Lower lobe of right lung (tissue), 2 donors: ENCODE results near the gene TNFAIP2. TPM values are rescaled to one million over a fixed set of nuclear protein-coding genes. Genes with fewer than 3 reads are reported as not detected.

Experiments used
- ATAC-seq, 2 donors: fragments of 200-7000 bp; cut with Tn5 transposase; one replicate each; pipeline ENCODE4 v1.9.1; 2020 to 2022; ENCODE audit warnings: mild to moderate bottlenecking in 2 of 2, moderate library complexity in 2 of 2
- DNase-seq: peaks from one replicate; pipeline ENCODE4 v3.0.0-alpha.2; 2020
- H3K27ac ChIP-seq: fragments of 200-600 bp; one replicate; pipeline ENCODE4 v1.8.0; 2022
- H3K27me3 ChIP-seq: fragments of 200-600 bp; one replicate; pipeline ENCODE4 v1.8.0; 2022; ENCODE audit warnings: low read depth
- H3K36me3 ChIP-seq: fragments of 200-600 bp; one replicate; pipeline ENCODE4 v1.8.0; 2022; ENCODE audit warnings: mild to moderate bottlenecking
- H3K4me1 ChIP-seq: fragments of 200-600 bp; one replicate; pipeline ENCODE4 v1.8.0; 2022
- H3K4me3 ChIP-seq: fragments of 200-600 bp; one replicate; pipeline ENCODE4 v1.8.0; 2022; ENCODE audit warnings: mild to moderate bottlenecking
- H3K9me3 ChIP-seq: fragments of 200-600 bp; one replicate; pipeline ENCODE4 v1.8.0; 2022
- intact Hi-C: fragments of 100-400 bp; cut with DNase I; formaldehyde crosslinking; loops from one replicate; pipeline ENCODE4 v1.11.0; 2022
- long read RNA-seq: library from polyadenylated mRNA; unstranded; transcript quantifications from one replicate; pipeline ENCODE4 v2.0.0, GENCODE V29; 2021
- total RNA-seq: library from RNA; stranded (reverse); fragmentation: NEBNext Ultra II Directional; extraction: Animal tissue kit (Norgen Biotek cat#: 25700); gene quantifications from one replicate; pipeline ENCODE4 v1.2.1, GENCODE V29; 2021
- TF ChIP-seq, protein P1 (sequence below): fragments of 200-600 bp; IDR thresholded peaks from one replicate; pipeline ENCODE4 v1.8.0; 2022; ENCODE audit warnings: antibody characterized with exemption, mild to moderate bottlenecking
- donor health status: DM: no; HTN: yes; CAD: no; lungs with severe emphysema.

The TNFAIP2 gene, protein sequence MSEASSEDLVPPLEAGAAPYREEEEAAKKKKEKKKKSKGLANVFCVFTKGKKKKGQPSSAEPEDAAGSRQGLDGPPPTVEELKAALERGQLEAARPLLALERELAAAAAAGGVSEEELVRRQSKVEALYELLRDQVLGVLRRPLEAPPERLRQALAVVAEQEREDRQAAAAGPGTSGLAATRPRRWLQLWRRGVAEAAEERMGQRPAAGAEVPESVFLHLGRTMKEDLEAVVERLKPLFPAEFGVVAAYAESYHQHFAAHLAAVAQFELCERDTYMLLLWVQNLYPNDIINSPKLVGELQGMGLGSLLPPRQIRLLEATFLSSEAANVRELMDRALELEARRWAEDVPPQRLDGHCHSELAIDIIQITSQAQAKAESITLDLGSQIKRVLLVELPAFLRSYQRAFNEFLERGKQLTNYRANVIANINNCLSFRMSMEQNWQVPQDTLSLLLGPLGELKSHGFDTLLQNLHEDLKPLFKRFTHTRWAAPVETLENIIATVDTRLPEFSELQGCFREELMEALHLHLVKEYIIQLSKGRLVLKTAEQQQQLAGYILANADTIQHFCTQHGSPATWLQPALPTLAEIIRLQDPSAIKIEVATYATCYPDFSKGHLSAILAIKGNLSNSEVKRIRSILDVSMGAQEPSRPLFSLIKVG
- 254 TPM for total RNA-seq
- long read RNA-seq, full-length matches to known transcripts = 12 of 174 reads
- long read RNA-seq, partial matches to known transcripts = 55 of 174 reads
- long read RNA-seq, other reads (novel, unspliced or antisense) = 107 of 174 reads

DNA sequence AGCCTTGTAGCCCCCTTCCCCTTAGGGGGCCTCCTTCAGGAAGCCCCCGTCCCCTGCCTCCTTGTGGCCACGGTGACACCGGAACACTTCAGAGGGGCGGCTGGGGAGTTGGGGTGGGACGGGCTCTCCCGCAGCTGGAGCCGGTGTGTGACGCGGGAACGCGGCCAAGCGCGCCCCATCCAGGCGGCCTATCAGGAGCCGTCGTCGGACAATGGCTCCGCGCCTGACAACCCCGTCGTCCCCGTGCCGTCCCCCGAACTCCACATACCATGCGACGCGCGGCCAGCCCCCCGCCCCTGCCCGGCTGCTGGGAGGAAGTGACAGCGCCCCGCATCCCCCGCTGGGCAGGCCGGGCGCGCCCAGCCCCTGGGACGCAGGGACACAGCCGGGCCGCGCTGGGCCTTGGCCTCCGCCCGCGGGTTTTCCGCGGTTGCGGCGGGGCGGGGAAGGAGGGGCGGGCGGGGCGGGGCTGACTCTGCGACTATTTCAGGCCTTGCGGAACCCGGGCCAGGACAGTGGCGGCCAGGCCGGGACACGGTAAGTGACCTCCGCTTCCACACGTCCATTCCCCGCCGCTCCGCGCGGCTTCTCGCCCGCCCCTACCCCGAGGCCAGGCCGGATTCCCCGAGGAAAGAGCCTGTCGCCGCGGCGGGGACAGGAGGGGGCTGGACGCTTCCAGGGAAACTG is at the start of gene TNFAIP2:
Gene TNFAIP2, plus strand, starts transcription at position 515 of the 687 bp plus-strand sequence. CDS start 2,997 bp downstream, outside the sequence.
- Histone ChIP-seq H3K27ac (peak within 1 kb of the TSS; percentile 89), H3K4me1 (peaks cover 92% of the 10 kb centered on the region), H3K27me3 (no peaks in the 10 kb centered on the region), H3K36me3 (peaks cover 7% of the 10 kb centered on the region), H3K9me3 (no peaks in the 10 kb centered on the region), H3K4me3 (peak within 1 kb of the TSS; percentile 77)
- TF ChIP-seq, protein P1, sequence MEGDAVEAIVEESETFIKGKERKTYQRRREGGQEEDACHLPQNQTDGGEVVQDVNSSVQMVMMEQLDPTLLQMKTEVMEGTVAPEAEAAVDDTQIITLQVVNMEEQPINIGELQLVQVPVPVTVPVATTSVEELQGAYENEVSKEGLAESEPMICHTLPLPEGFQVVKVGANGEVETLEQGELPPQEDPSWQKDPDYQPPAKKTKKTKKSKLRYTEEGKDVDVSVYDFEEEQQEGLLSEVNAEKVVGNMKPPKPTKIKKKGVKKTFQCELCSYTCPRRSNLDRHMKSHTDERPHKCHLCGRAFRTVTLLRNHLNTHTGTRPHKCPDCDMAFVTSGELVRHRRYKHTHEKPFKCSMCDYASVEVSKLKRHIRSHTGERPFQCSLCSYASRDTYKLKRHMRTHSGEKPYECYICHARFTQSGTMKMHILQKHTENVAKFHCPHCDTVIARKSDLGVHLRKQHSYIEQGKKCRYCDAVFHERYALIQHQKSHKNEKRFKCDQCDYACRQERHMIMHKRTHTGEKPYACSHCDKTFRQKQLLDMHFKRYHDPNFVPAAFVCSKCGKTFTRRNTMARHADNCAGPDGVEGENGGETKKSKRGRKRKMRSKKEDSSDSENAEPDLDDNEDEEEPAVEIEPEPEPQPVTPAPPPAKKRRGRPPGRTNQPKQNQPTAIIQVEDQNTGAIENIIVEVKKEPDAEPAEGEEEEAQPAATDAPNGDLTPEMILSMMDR = no peak
- DNase-seq (peak; percentile 83), ATAC-seq (peak; percentile 58 to 68)
- intact Hi-C loops = no loop called here

DNA sequence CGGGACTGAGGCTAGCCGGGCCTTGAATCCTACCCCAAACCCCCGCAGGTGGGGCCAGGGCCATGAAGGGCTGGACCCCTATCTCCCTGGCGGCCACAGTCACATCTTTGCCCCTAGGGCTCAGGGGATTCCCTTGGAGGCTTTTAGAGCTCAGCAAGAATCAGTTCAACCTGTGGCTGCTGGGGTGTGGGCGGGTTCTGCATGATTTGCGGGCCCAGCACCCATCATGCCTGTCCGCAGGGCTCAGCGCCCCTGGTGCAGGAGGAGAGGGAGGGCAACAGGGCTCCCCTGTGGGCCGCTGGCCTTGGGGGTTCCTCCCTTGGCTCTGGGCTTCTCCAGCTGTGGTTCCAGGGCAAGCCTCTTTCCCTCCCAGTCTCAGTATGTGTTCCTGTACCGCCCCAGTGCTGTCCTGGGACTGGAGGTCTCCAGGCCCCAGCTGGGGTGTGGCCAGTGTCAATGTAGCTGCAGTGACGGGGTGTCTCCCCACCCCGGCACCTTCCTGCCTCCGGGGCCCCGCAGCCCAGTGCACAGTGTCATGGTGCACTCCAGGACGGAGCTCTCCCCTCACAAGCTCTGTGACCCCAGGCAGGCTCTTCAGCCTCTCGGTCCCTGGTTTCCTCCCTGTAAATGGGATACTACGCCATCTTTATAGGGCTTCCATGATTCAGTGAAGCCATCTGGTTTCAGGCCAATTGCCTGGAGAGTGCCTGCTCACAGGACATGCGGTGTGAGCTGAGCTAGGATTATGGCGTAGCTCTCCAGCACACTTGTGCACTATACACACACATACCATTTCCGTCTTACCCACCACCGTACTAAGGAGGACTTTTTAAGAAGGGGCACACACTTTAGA is 49.2 kb upstream of the TNFAIP2 start:
- TF ChIP-seq, protein P1 = no peak
- peak in 1 of 2 donors; percentile 29 for ATAC-seq
- no peaks in the 10 kb centered on the region for H3K36me3 ChIP-seq
- H3K27ac ChIP-seq = peak overlapping the region; percentile 86
- DNase-seq = no peak
- peaks cover 36% of the 10 kb centered on the region for H3K4me1 ChIP-seq
- H3K9me3 ChIP-seq = no peaks in the 10 kb centered on the region
- no peak overlapping the region for H3K4me3 ChIP-seq
- no peaks in the 10 kb centered on the region for H3K27me3 ChIP-seq
- intact Hi-C loops = no loop called here

DNA sequence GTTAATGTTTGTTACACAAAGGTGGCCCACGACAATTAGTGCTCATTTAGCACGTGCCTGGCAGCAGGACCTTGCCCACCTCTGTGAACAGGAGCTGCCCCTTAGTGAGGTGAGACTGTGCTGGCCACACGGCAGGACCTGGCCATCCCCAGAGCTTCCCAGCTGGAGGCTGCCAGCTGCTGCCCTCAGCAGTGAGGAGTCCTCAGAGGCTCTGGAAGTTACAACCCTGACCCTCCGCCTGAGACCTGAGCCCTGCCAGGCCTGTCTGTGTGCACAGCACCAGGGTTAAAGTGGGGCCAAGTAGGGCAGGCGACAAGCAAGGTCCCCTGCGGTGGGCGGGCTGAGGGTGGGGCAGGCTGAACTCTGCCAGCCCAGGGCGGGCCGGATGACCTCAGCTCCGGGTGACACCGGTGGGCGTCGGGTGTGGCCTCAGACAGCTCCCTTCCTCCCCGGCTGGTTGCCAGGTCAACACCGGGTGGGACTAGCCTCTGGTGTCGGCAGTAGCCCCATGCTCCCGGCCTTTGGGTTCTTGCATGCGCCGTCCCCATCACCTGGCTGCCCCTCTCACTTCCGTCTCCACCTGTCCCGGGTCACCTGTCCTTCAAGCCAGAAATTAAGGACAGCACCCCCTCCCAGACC is 48.4 kb upstream of the TNFAIP2 start:
- peak overlapping the region; percentile 56 for H3K4me3 ChIP-seq
- peak overlapping the region; percentile 86 for H3K27ac ChIP-seq
- H3K4me1 ChIP-seq = peaks cover 36% of the 10 kb centered on the region
- ATAC-seq (peak; percentile 70 to 75), DNase-seq (peak; percentile 96)
- H3K9me3 ChIP-seq = no peaks in the 10 kb centered on the region
- TF ChIP-seq, protein P1 = no peak
- no peaks in the 10 kb centered on the region for H3K27me3 ChIP-seq
- H3K36me3 ChIP-seq = no peaks in the 10 kb centered on the region
- intact Hi-C loops = no loop called here

DNA sequence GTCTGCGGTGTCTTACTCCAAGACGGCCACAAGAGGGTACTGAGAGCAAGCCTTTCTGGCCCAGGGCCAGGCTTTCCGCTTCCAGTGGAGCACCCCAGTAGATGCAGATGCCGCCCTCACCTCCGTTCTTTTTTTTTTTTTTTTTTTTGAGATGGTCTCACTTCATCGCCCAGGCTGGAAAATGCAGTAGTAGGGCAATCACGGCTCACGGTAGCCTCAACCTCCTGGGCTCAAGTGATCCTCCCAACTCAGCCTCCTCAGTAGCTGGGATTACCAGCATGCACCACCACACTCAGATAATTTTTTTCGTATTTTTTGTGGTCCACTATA is 44.9 kb upstream of the TNFAIP2 start:
- Histone ChIP-seq H3K36me3 (no peaks in the 10 kb centered on the region), H3K4me3 (no peak overlapping the region), H3K4me1 (peaks cover 18% of the 10 kb centered on the region), H3K27me3 (no peaks in the 10 kb centered on the region), H3K9me3 (no peaks in the 10 kb centered on the region), H3K27ac (no peak overlapping the region)
- peak; percentile 88 for DNase-seq
- TF ChIP-seq, protein P1 = peak; percentile 68
- intact Hi-C loops = no loop called here
- ATAC-seq = peak; percentile 46 to 48
